Glutamatergic neuron (in vitro differentiated cells): ENCODE results near the gene PIK3R3. TPM values are rescaled to one million over a fixed set of nuclear protein-coding genes. Genes with fewer than 3 reads are reported as not detected.

ENCODE experiments used
- DNase-seq: peaks from one replicate; pipeline ENCODE4 v3.0.0; 2022
- H3K27ac Mint-ChIP-seq: one replicate; pipeline ENCODE4 v1.8.0; 2020; ENCODE audit warnings: mild to moderate bottlenecking, mixed read lengths, inconsistent platforms; ENCODE audit not compliant: unreplicated experiment
- H3K27me3 Mint-ChIP-seq: one replicate; pipeline ENCODE4 v1.8.0; 2020; ENCODE audit warnings: mild to moderate bottlenecking, moderate library complexity, mixed read lengths, inconsistent platforms; ENCODE audit not compliant: unreplicated experiment
- H3K36me3 Mint-ChIP-seq: one replicate; pipeline ENCODE4 v1.8.0; 2020; ENCODE audit warnings: mild to moderate bottlenecking, mixed read lengths, inconsistent platforms; ENCODE audit not compliant: unreplicated experiment
- H3K4me1 Mint-ChIP-seq: one replicate; pipeline ENCODE4 v1.8.0; 2020; ENCODE audit warnings: mild to moderate bottlenecking, low read depth, mixed read lengths, inconsistent platforms; ENCODE audit not compliant: unreplicated experiment
- H3K4me3 Mint-ChIP-seq: one replicate; pipeline ENCODE4 v1.8.0; 2020; ENCODE audit warnings: mild to moderate bottlenecking, mixed read lengths, inconsistent platforms; ENCODE audit not compliant: unreplicated experiment
- H3K9me3 Mint-ChIP-seq: one replicate; pipeline ENCODE4 v1.8.0; 2020; ENCODE audit warnings: mild to moderate bottlenecking, moderate library complexity, mixed read lengths, inconsistent platforms; ENCODE audit not compliant: unreplicated experiment
- CTCF ChIP-seq: fragments of 200-600 bp; sonication (generic); IDR thresholded peaks from one replicate; pipeline ENCODE4 v1.5.0; 2021; ENCODE audit not compliant: partially characterized antibody, unreplicated experiment
- total RNA-seq: library from RNA; stranded (reverse); fragmentation: NEBNext Ultra II Directional; extraction: Animal tissue kit (Norgen Biotek cat#: 25700); gene quantifications from one replicate; pipeline ENCODE4 v1.2.1, GENCODE V29; 2021; ENCODE audit not compliant: unreplicated experiment

The PIK3R3 gene
- total RNA-seq, 1 donor from 2014 or later: 156 TPM

DNA sequence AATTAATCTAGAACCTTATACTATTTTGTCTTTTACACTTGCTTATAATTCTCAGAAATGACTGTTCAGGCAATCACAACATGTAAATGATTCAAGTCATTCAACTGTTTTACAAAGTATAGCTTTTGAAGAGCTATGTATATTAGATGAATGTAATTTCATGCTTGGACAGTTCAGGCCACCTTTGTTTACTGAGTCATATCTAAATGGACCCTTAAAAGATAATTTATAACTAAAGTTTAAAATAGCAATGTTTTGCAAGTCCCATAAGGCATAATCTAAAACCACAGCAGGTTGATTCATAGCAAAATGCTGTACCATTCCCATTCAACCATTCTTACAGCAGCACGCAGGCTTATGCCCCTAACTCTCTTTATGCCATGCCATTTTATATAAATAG lies 64.8 kb downstream of the PIK3R3 start:
- peaks cover 1% of the 10 kb centered on the region for H3K27me3 Mint-ChIP-seq
- peaks cover 2% of the 10 kb centered on the region for H3K4me1 Mint-ChIP-seq
- no peak for DNase-seq
- TF ChIP-seq CTCF: no peak
- H3K4me3 Mint-ChIP-seq: no peak overlapping the region
- no peak overlapping the region for H3K27ac Mint-ChIP-seq
- H3K9me3 Mint-ChIP-seq: peaks cover 5% of the 10 kb centered on the region
- no peaks in the 10 kb centered on the region for H3K36me3 Mint-ChIP-seq

DNA sequence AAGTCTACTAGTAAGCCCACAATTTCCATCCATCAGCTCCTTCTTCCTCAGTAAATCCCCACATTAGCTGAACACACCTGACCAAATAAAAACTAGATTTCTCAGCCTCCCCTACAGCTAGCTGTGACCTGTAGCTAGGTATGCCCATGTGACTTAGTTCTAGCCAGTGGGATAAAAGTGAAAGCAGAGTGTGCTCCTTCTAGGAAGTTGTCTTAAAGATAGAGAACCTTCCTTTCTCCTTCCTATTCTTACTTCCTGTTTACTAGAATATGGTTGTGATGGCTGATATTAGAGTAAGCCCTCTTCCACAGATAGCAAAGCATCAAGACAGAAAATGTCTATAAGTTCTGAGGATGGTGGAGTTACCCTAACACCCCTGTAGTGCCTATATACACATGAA lies 67.0 kb downstream of the PIK3R3 start:
- no peak for TF ChIP-seq CTCF
- peaks cover 6% of the 10 kb centered on the region for H3K27me3 Mint-ChIP-seq
- DNase-seq: no peak
- H3K27ac Mint-ChIP-seq: no peak overlapping the region
- peaks cover 12% of the 10 kb centered on the region for H3K36me3 Mint-ChIP-seq
- no peak overlapping the region for H3K4me3 Mint-ChIP-seq
- no peaks in the 10 kb centered on the region for H3K4me1 Mint-ChIP-seq
- H3K9me3 Mint-ChIP-seq: peaks cover 3% of the 10 kb centered on the region

DNA sequence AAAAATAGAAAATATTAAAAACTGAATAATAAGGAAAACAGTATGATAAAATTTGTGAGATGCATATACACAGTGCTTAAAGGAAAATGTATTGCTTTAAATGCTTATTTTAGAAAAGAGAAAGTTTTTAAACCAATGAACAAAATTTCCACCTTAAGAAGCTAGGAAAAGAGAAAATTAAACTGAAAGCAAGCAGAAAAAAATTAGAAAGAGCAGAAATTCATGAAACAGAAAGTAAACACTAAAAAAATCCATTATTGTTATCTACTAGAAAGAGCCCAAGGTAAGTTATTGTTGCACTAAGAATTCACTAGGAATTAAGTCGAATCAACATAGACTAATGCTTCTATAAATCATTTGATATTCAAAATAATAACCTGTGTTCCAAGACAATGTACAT lies 67.7 kb downstream of the PIK3R3 start:
- Mint-ChIP-seq H3K4me1 (no peaks in the 10 kb centered on the region), H3K4me3 (no peak overlapping the region), H3K36me3 (peaks cover 12% of the 10 kb centered on the region), H3K27ac (no peak overlapping the region), H3K9me3 (peaks cover 3% of the 10 kb centered on the region), H3K27me3 (peaks cover 6% of the 10 kb centered on the region)
- DNase-seq: no peak
- TF ChIP-seq CTCF: no peak

GRCh38 chr1:46062651-46063319 lies 69.6 kb downstream of the PIK3R3 start:
- H3K4me1 Mint-ChIP-seq: no peaks in the 10 kb centered on the region
- no peak overlapping the region for H3K4me3 Mint-ChIP-seq
- H3K36me3 Mint-ChIP-seq: peaks cover 18% of the 10 kb centered on the region
- H3K27me3 Mint-ChIP-seq: peaks cover 11% of the 10 kb centered on the region
- peak overlapping the region; percentile 28 for H3K27ac Mint-ChIP-seq
- H3K9me3 Mint-ChIP-seq: peaks cover 3% of the 10 kb centered on the region
- DNase-seq: no peak
- TF ChIP-seq CTCF: no peak

DNA sequence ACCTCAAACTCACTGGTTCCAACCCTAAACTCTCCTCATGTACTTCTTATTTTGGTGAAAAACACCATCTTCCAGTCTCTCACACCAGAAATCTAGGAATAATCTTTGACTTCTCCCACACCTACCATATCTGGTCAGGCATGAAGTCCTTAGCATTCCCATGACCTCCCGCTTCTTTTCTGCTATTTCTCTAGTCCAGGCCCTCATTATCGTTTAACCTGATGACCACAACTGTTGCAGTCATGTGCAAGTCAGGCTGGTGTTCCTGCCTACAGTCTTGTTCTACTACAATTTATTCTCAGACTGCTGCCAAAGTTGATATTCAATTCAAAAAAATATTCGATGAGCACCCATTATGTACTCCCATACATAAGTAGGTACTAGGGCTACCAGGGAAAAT lies 71.3 kb downstream of the PIK3R3 start:
- Mint-ChIP-seq H3K4me1 (no peaks in the 10 kb centered on the region), H3K4me3 (no peak overlapping the region), H3K9me3 (peaks cover 3% of the 10 kb centered on the region), H3K27me3 (peaks cover 17% of the 10 kb centered on the region), H3K27ac (no peak overlapping the region), H3K36me3 (peaks cover 27% of the 10 kb centered on the region)
- no peak for DNase-seq
- TF ChIP-seq CTCF: no peak
